ENCODE data around the gene GNG3. TPM values are rescaled to one million over a fixed set of nuclear protein-coding genes. Genes with fewer than 3 reads are reported as not detected.

Gene GNG3
- polyA plus RNA-seq, 1 donor, result 10.9 TPM

- Histone ChIP-seq H3K4me3 (ENCODE audit: low read length) (no peak overlapping the region), H3K9me3 (ENCODE audit: control insufficient read depth, low read depth, low read length) (no peaks in the 10 kb centered on the region), H3K36me3 (ENCODE audit: control insufficient read depth, insufficient read depth, low read length) (peaks cover 3% of the 10 kb centered on the region), H3K27me3 (ENCODE audit: control insufficient read depth, insufficient read depth, low read length) (no peaks in the 10 kb centered on the region), H3K4me1 (ENCODE audit: control insufficient read depth, insufficient read depth, low read length) (peaks cover 21% of the 10 kb centered on the region), H3K27ac (ENCODE audit: low read length) (no peak overlapping the region)
- no peak for DNase-seq
- no CpG with 5 or more reads among the region's 9 CpGs for WGBS (ENCODE audit: insufficient coverage, low lambda C conversion rate)
Measured at GRCh38 chr11:62757846-62758788, 50.6 kb downstream of the GNG3 start.

Other genes starting within 250 kb of the GNG3 start
- gene AHNAK, start 160.9 kb upstream of the GNG3 start, polyA plus RNA-seq, result 134 TPM
- gene EEF1G, start 133.8 kb upstream of the GNG3 start, polyA plus RNA-seq, result 2,426 TPM
- 18.7 TPM for gene TUT1, start 116.2 kb upstream of the GNG3 start, polyA plus RNA-seq
- gene MTA2, start 105.8 kb upstream of the GNG3 start, polyA plus RNA-seq, result 51.6 TPM
- 25.3 TPM for gene EML3, start 94.9 kb upstream of the GNG3 start, polyA plus RNA-seq
- 4.5 TPM for gene ROM1, start 94.4 kb upstream of the GNG3 start, polyA plus RNA-seq
- 40.0 TPM for gene B3GAT3, start 85.7 kb upstream of the GNG3 start, polyA plus RNA-seq
- 272 TPM for gene GANAB, start 61.1 kb upstream of the GNG3 start, polyA plus RNA-seq
- gene INTS5, start 54.4 kb upstream of the GNG3 start, polyA plus RNA-seq, result 15.2 TPM
- gene C11orf98, start 42.5 kb upstream of the GNG3 start, polyA plus RNA-seq, result 60.4 TPM
- 8.7 TPM for gene CSKMT, start 42.4 kb upstream of the GNG3 start, polyA plus RNA-seq
- 10.4 TPM for gene UQCC3, start 36.0 kb upstream of the GNG3 start, polyA plus RNA-seq
- 5.7 TPM for gene LBHD1, start 35.4 kb upstream of the GNG3 start, polyA plus RNA-seq
- 146 TPM for gene UBXN1, start 28.6 kb upstream of the GNG3 start, polyA plus RNA-seq
- 2.9 TPM for gene LRRN4CL, start 18.1 kb upstream of the GNG3 start, polyA plus RNA-seq
- gene BSCL2, start 252 bp upstream of the GNG3 start, polyA plus RNA-seq, result 38.6 TPM
- gene HNRNPUL2, start 19.8 kb downstream of the GNG3 start, polyA plus RNA-seq, result 65.1 TPM
- 37.9 TPM for gene TTC9C, start 20.8 kb downstream of the GNG3 start, polyA plus RNA-seq
- 7.2 TPM for gene ZBTB3, start 46.5 kb downstream of the GNG3 start, polyA plus RNA-seq
- gene POLR2G, start 53.9 kb downstream of the GNG3 start, polyA plus RNA-seq, result 87.5 TPM
- gene TAF6L, start 63.7 kb downstream of the GNG3 start, polyA plus RNA-seq, result 28.5 TPM
- 69.5 TPM for gene TMEM179B, start 79.7 kb downstream of the GNG3 start, polyA plus RNA-seq
- gene TMEM223, start 84.3 kb downstream of the GNG3 start, polyA plus RNA-seq, result 18.4 TPM
- gene NXF1, start 97.8 kb downstream of the GNG3 start, polyA plus RNA-seq, result 89.3 TPM
- gene STX5, start 124.4 kb downstream of the GNG3 start, polyA plus RNA-seq, result 42.4 TPM
- 0.76 TPM for gene TEX54, start 125.2 kb downstream of the GNG3 start, polyA plus RNA-seq
- gene WDR74, start 131.9 kb downstream of the GNG3 start, polyA plus RNA-seq, result 38.4 TPM
- gene SLC3A2, start 173.2 kb downstream of the GNG3 start, polyA plus RNA-seq, result 182 TPM
- gene CHRM1, start 213.7 kb downstream of the GNG3 start, polyA plus RNA-seq, result 1.3 TPM